Suprapubic skin (tissue), 4 donors: Measurements from ENCODE around the gene ROS1. TPM values are rescaled to one million over a fixed set of nuclear protein-coding genes. Genes with fewer than 3 reads are reported as not detected.

Source experiments
- DNase-seq, 2 donors: peaks; one replicate each; pipeline ENCODE4 v3.0.0-alpha.2; 2019; ENCODE audit warnings: low spot score in 2 of 2
- H3K27ac ChIP-seq: fragments of 200-600 bp; sonication (generic); one replicate; pipeline ENCODE4 v1.5.1; 2019
- H3K27me3 ChIP-seq: fragments of 200-600 bp; sonication (generic); one replicate; pipeline ENCODE4 v1.5.1; 2019
- H3K36me3 ChIP-seq: fragments of 200-600 bp; sonication (generic); one replicate; pipeline ENCODE4 v1.5.1; 2019
- H3K4me1 ChIP-seq: fragments of 200-600 bp; sonication (generic); one replicate; pipeline ENCODE4 v1.5.1; 2019
- H3K4me3 ChIP-seq: fragments of 200-600 bp; sonication (generic); one replicate; pipeline ENCODE4 v1.5.1; 2019; ENCODE audit warnings: mild to moderate bottlenecking
- H3K9me3 ChIP-seq: fragments of 200-600 bp; sonication (generic); one replicate; pipeline ENCODE4 v1.5.1; 2019
- EP300 ChIP-seq: sonication (generic); formaldehyde crosslinking; IDR thresholded peaks from one replicate; pipeline ENCODE4 v1.6.1; 2017; ENCODE audit warnings: antibody characterized with exemption
- POLR2A ChIP-seq, 2 donors: fragments of 450-650 bp; IDR thresholded peaks; one replicate each; pipeline ENCODE4 v1.6.1; 2017; ENCODE audit warnings: antibody characterized with exemption in 2 of 2, mild to moderate bottlenecking in 2 of 2, moderate library complexity in 2 of 2
- POLR2AphosphoS5 ChIP-seq, 3 donors: sonication (generic); formaldehyde crosslinking; IDR thresholded peaks; one replicate each; pipeline ENCODE4 v1.6.1; 2017; ENCODE audit warnings: antibody characterized with exemption in 3 of 3
- WGBS: methylation state at CpG from one replicate; pipeline ENCODE4 v1.1.5; 2018; 5-methylcytosine and 5-hydroxymethylcytosine counted together
- total RNA-seq, 4 donors: library from RNA; depleted of rRNA; stranded (reverse); fragments of >200 nt; gene quantifications; one replicate each; pipeline ENCODE4 v1.1.0, GENCODE V29; 2016
- TF ChIP-seq, protein P1 (sequence below), 2 donors: fragments of 200-600 bp in 1 of 2; fragments of 450-650 bp in 1 of 2; sonication (generic) in 1 of 2; IDR thresholded peaks; one replicate each; pipeline ENCODE4 v1.5.1; 2016 to 2019; ENCODE audit warnings: antibody characterized with exemption in 2 of 2, mild to moderate bottlenecking in 1 of 2, moderate library complexity in 1 of 2

ROS1 gene
- total RNA-seq, 4 donors from 2014 or later: 0.49 to 2.8 (median 0.69) TPM

DNA sequence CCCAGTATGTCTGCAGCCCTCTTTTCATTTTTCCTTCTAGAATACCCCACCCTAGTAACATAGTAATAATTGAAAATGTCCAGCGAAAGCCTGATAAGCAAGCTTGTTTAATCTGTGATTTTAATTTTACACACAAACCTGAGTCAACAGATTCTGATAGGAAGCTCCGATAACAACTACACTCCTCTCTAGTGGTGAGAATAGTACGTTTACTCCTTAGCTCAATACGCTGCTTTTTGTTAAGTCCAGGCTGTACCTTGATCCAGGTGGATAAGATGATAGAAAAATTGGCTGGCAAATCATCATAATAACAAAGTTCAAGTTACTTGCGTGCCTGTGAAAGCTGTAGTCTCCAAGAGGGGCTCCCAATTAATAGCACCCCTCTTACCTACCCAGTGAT, 31.3 kb upstream of the ROS1 start:
- Histone ChIP-seq H3K4me1 (no peaks in the 10 kb centered on the region), H3K27me3 (no peaks in the 10 kb centered on the region), H3K9me3 (no peaks in the 10 kb centered on the region), H3K36me3 (no peaks in the 10 kb centered on the region), H3K27ac (no peak overlapping the region), H3K4me3 (no peak overlapping the region)
- 98% methylated on average over 5 of the region's 5 CpGs for WGBS
- TF ChIP-seq EP300: no peak
- TF ChIP-seq POLR2A (IDR thresholded peaks at IDR 0.05): no peak
- TF ChIP-seq, protein P1, sequence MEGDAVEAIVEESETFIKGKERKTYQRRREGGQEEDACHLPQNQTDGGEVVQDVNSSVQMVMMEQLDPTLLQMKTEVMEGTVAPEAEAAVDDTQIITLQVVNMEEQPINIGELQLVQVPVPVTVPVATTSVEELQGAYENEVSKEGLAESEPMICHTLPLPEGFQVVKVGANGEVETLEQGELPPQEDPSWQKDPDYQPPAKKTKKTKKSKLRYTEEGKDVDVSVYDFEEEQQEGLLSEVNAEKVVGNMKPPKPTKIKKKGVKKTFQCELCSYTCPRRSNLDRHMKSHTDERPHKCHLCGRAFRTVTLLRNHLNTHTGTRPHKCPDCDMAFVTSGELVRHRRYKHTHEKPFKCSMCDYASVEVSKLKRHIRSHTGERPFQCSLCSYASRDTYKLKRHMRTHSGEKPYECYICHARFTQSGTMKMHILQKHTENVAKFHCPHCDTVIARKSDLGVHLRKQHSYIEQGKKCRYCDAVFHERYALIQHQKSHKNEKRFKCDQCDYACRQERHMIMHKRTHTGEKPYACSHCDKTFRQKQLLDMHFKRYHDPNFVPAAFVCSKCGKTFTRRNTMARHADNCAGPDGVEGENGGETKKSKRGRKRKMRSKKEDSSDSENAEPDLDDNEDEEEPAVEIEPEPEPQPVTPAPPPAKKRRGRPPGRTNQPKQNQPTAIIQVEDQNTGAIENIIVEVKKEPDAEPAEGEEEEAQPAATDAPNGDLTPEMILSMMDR (IDR thresholded peaks at IDR 0.05): no peak
- TF ChIP-seq POLR2AphosphoS5 (IDR thresholded peaks at IDR 0.05): no peak
- no peak for DNase-seq

DNA sequence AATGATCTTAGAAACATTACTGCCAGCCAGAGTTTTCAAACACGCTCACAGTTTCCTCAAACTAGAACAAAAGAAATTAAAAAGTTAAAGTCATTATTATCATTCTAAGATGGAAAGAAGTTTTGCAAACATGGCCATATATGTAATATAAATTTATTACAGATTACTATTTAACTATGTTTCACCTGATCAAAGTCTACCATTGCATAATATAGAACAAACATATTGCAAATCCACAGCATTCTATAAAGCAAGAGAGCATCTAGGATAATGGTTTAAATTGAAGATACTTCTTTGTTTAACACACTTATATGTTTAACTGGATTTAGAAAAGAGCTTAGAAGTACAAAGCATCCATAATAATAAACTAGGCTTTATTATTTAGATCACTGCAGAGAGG, 30.5 kb upstream of the ROS1 start:
- H3K4me3 ChIP-seq: no peak overlapping the region
- no peak for DNase-seq
- TF ChIP-seq POLR2A (IDR thresholded peaks at IDR 0.05) (no peak), POLR2AphosphoS5 (IDR thresholded peaks at IDR 0.05) (no peak), EP300 (no peak)
- TF ChIP-seq, protein P1 (IDR thresholded peaks at IDR 0.05): no peak
- H3K9me3 ChIP-seq: no peaks in the 10 kb centered on the region
- WGBS: 95% methylated on average over 1 of the region's 1 CpG
- peaks cover 4% of the 10 kb centered on the region for H3K4me1 ChIP-seq
- H3K27me3 ChIP-seq: no peaks in the 10 kb centered on the region
- no peak overlapping the region for H3K27ac ChIP-seq
- no peaks in the 10 kb centered on the region for H3K36me3 ChIP-seq

DNA sequence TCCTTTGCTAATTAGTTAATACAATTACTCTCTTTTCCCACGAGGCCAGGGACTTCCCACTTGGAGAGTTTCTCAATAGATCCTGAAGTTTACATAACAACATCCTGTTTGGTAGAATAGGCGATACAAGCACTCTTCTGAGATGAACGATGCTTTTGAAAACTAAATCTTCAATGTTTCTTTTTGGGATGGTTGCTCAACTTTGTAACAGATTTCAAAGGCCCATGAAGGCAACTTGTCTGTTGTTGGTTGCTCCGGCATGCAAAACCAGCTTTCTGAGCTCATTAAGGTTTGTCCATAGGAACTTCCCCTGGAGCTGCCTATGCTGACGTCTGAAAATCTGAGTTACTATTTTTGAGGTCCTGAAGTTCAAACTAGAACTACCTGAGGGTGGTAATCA, 25.9 kb upstream of the ROS1 start:
- no peak for DNase-seq
- no peaks in the 10 kb centered on the region for H3K36me3 ChIP-seq
- peaks cover 3% of the 10 kb centered on the region for H3K27me3 ChIP-seq
- no peak overlapping the region for H3K27ac ChIP-seq
- TF ChIP-seq POLR2A (IDR thresholded peaks at IDR 0.05) (no peak), EP300 (no peak)
- TF ChIP-seq, protein P1 (IDR thresholded peaks at IDR 0.05): no peak
- no peaks in the 10 kb centered on the region for H3K9me3 ChIP-seq
- no peak overlapping the region for H3K4me3 ChIP-seq
- WGBS: 34% methylated on average over 5 of the region's 5 CpGs
- peaks cover 8% of the 10 kb centered on the region for H3K4me1 ChIP-seq

DNA sequence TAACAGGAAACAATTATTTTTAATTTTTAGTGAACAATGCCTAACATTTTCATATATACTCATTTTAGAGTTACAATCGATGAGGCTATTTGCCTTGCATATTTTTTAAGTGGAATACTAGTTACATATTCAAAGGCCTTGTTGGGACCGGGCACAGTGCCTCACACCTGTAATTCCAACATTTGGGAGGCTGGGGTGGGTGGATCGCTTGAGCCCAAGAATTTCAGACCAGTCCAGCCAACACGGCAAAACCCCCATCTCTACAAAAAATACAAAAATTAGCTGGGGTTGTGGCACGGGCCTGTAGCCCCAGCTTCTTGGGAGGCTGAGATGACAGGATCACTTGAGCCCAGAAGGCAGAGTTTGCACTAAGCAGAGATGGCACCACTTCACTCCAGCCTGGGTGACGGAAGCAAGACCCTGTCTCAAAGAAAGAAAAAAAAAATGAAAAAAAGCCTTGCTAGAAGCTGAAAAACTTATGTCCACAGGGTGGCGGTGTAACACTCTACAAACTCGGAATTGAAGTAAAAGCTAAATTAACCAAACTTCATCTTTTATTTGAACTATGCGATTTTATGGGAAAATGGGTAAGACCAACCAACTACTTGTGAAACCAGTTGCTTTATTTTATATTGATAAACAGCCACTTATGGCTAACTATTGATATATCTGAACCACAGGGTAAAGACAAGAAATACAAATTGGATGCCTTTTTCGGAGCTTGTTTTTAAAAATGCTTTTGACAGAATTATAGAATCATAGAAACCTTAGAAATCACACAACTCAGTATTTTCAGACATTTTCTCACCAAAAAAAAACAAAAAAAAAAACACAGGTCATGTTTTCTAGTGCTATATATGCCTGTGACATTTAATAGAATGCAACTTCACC, 24.1 kb upstream of the ROS1 start:
- 34% methylated on average over 10 of the region's 10 CpGs for WGBS
- peak in 1 of 2 donors; percentile 65 for DNase-seq
- H3K27ac ChIP-seq: no peak overlapping the region
- TF ChIP-seq EP300 (no peak), POLR2A (IDR thresholded peaks at IDR 0.05) (no peak)
- TF ChIP-seq, protein P1 (IDR thresholded peaks at IDR 0.05): peak; percentile 43 to 65
- peaks cover 7% of the 10 kb centered on the region for H3K27me3 ChIP-seq
- H3K9me3 ChIP-seq: no peaks in the 10 kb centered on the region
- H3K4me3 ChIP-seq: no peak overlapping the region
- no peaks in the 10 kb centered on the region for H3K36me3 ChIP-seq
- peaks cover 8% of the 10 kb centered on the region for H3K4me1 ChIP-seq

DNA sequence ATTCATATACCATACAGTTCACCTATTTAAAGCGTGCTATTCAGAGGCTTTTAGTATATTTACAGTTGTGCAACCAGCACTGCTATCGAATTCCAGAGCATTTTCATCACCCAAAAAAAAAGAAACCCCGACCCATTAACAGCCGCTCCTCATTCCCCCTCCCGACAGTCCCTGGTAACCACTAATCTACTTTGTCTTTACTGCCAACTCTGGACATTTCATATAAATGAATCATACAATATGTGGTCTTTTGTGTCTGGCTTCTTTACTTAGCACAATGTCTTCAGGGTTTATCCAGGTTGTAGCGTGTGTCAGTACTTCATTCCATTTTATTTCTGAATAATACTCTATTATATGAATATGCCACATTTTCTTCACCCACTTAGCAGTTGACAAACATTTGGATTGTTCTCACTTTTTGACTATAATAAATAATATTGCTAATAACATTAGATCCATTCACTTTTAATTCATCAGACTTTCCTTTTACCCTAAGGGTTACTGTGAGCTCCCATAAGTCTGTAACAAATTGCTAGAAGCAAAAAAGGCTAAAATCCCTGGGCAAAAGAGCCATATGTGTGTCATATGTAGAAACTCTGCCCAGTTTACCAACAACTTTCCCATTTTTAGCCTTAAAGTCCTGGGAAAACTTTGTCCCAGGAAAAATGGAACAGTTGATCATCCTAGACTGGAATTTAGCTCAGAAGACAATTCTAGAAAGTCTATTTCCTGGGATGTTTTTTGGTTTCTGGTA, 23.2 kb upstream of the ROS1 start:
- Histone ChIP-seq H3K4me3 (no peak overlapping the region), H3K27ac (no peak overlapping the region), H3K36me3 (no peaks in the 10 kb centered on the region), H3K9me3 (no peaks in the 10 kb centered on the region), H3K27me3 (peaks cover 7% of the 10 kb centered on the region), H3K4me1 (peaks cover 8% of the 10 kb centered on the region)
- DNase-seq: no peak
- TF ChIP-seq POLR2AphosphoS5 (IDR thresholded peaks at IDR 0.05) (no peak), POLR2A (IDR thresholded peaks at IDR 0.05) (no peak), EP300 (no peak)
- TF ChIP-seq, protein P1 (IDR thresholded peaks at IDR 0.05): no peak
- 33% methylated on average over 6 of the region's 6 CpGs for WGBS
